GM23338 (cell line): ENCODE measurements around the gene CFAP77. TPM values are rescaled to one million over a fixed set of nuclear protein-coding genes. Genes with fewer than 3 reads are reported as not detected.

Experiments used
- ATAC-seq: fragments of 200-7000 bp; cut with Tn5 transposase; 3 replicates; pipeline ENCODE4 v1.9.1; 2020
- DNase-seq: peaks from one replicate; pipeline ENCODE4 v3.0.0-alpha.2; 2015; ENCODE audit warnings: low spot score
- H2AFZ ChIP-seq: fragments of 200-600 bp; sonication (generic); 2 replicates; pipeline ENCODE4 v1.8.0; 2016; ENCODE audit warnings: antibody characterized with exemption, mild to moderate bottlenecking, moderate library complexity
- H3F3A ChIP-seq: fragments of 200-600 bp; sonication (generic); replicated peaks from 2 replicates; pipeline ENCODE4 v1.8.0; 2017; ENCODE audit warnings: antibody characterized with exemption, mixed run types, low read depth
- H3K27ac ChIP-seq: fragments of 200-600 bp; sonication (generic); 2 replicates; pipeline ENCODE4 v1.6.1; 2016; ENCODE audit warnings: low read depth
- H3K27me3 ChIP-seq: fragments of 200-600 bp; sonication (generic); 2 replicates; pipeline ENCODE4 v1.8.0; 2016; ENCODE audit warnings: mild to moderate bottlenecking, mixed run types, moderate library complexity; ENCODE audit not compliant: insufficient read depth
- H3K36me3 ChIP-seq: fragments of 200-600 bp; sonication (generic); 2 replicates; pipeline ENCODE4 v1.8.0; 2016; ENCODE audit warnings: mild to moderate bottlenecking; ENCODE audit not compliant: insufficient read depth
- H3K4me1 ChIP-seq: fragments of 200-600 bp; sonication (generic); 2 replicates; pipeline ENCODE4 v1.8.0; 2016; ENCODE audit warnings: mild to moderate bottlenecking, moderate library complexity; ENCODE audit not compliant: insufficient read depth
- H3K4me2 ChIP-seq: fragments of 200-600 bp; sonication (generic); 2 replicates; pipeline ENCODE4 v1.7.1; 2017; ENCODE audit warnings: mixed run types
- H3K4me3 ChIP-seq: fragments of 200-600 bp; sonication (generic); 2 replicates; pipeline ENCODE4 v1.6.1; 2016; ENCODE audit warnings: mixed run types
- H3K79me2 ChIP-seq: fragments of 200-600 bp; sonication (generic); replicated peaks from 2 replicates; pipeline ENCODE4 v1.8.0; 2017; ENCODE audit warnings: mild to moderate bottlenecking; ENCODE audit not compliant: insufficient read depth
- H3K9me2 ChIP-seq: fragments of 200-600 bp; sonication (generic); 2 replicates; pipeline ENCODE4 v1.8.0; 2017; ENCODE audit not compliant: insufficient read depth
- H4K20me1 ChIP-seq: fragments of 200-600 bp; sonication (generic); replicated peaks from 2 replicates; pipeline ENCODE4 v1.8.0; 2017; ENCODE audit warnings: mild to moderate bottlenecking; ENCODE audit not compliant: insufficient read depth
- H3K27ac Mint-ChIP-seq: 2 replicates; pipeline ENCODE4 v1.8.0; 2020; ENCODE audit warnings: inconsistent platforms, mild to moderate bottlenecking, moderate library complexity, mixed read lengths
- H3K27me3 Mint-ChIP-seq: 3 replicates; pipeline ENCODE4 v1.8.0; 2022; ENCODE audit warnings: low read depth, mild to moderate bottlenecking, moderate library complexity, mixed read lengths, inconsistent platforms; ENCODE audit not compliant: insufficient read depth, poor library complexity
- H3K36me3 Mint-ChIP-seq: 3 replicates; pipeline ENCODE4 v1.8.0; 2021; ENCODE audit warnings: low read depth, mild to moderate bottlenecking, inconsistent platforms, moderate library complexity, mixed read lengths
- H3K4me1 Mint-ChIP-seq: 3 replicates; pipeline ENCODE4 v1.8.0; 2020; ENCODE audit warnings: mild to moderate bottlenecking, inconsistent platforms, mixed read lengths
- H3K4me3 Mint-ChIP-seq: 3 replicates; pipeline ENCODE4 v1.8.0; 2021; ENCODE audit warnings: moderate library complexity, mild to moderate bottlenecking, inconsistent platforms, mixed read lengths
- H3K9me3 Mint-ChIP-seq: 3 replicates; pipeline ENCODE4 v1.8.0; 2020; ENCODE audit warnings: moderate library complexity, mild to moderate bottlenecking, inconsistent platforms, mixed read lengths
- EZH2phosphoT487 ChIP-seq: fragments of 200-600 bp; sonication (generic); IDR thresholded peaks from one replicate; pipeline ENCODE4 v1.8.1; 2018; ENCODE audit warnings: antibody characterized with exemption; ENCODE audit not compliant: unreplicated experiment
- NANOG ChIP-seq: IDR thresholded peaks from 2 replicates; pipeline ENCODE4 v1.6.1; 2016; ENCODE audit warnings: antibody characterized with exemption, borderline replicate concordance
- ZNF114 ChIP-seq: fragments of 250-450 bp; sonication (Bioruptor Pico); IDR thresholded peaks from 2 replicates; pipeline ENCODE4 v1.5.0; 2020; ENCODE audit warnings: mild to moderate bottlenecking, moderate library complexity
- polyA plus RNA-seq: library from polyadenylated mRNA; unstranded; fragments of >200 nt; fragmentation: Nextera tagmentation; extraction: Ambion mirVana; gene quantifications from 2 replicates; pipeline ENCODE4 v1.2.1, GENCODE V29; 2016
- total RNA-seq: library from RNA; depleted of rRNA; stranded (reverse); fragments of >200 nt; shearing (Covaris generic); gene quantifications from 2 replicates; pipeline ENCODE4 v1.2.3, GENCODE V29; 2014
- TF ChIP-seq, protein P1 (sequence below): fragments of 250-450 bp; sonication (Bioruptor Pico); IDR thresholded peaks from 2 replicates; pipeline ENCODE4 v1.5.0; 2020; ENCODE audit warnings: mild to moderate bottlenecking, moderate library complexity
- TF ChIP-seq, protein P2 (sequence below), 2 experiments: fragments of 200-600 bp in 1 of 2; sonication (generic) in 1 of 2; conservative IDR thresholded peaks; 2 replicates each; pipeline versions ENCODE4 v1.5.1 to v1.6.1; 2016 to 2017; ENCODE audit warnings: antibody characterized with exemption in 2 of 2, low read depth in 2 of 2, mild to moderate bottlenecking in 2 of 2, moderate library complexity in 1 of 2
- TF ChIP-seq, protein P3 (sequence below): IDR thresholded peaks from one replicate; pipeline ENCODE4 v1.6.1; 2018; ENCODE audit warnings: antibody characterized with exemption; ENCODE audit not compliant: unreplicated experiment

The CFAP77 gene
- total and polyA plus RNA-seq, 2 experiments from 2014 or later = 0.97 to 1.3 TPM

DNA sequence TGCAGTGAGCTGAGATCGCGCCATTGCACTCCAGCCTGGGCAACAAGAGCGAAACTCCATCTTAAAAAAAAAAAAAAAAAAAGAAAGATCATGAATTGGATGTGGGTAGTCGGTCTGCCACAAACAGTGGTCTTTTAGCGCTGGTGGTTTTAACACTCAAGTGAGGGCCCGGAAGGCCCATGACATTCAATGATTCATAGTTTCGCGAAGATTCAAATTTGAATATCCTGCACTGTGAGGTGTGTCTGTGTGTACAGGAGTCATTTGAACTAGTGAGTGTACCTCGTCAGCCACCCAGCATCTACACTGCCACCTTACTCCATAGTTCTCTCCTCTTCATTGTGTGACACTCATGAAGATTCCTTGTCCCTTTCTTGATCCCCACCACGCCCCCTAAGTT lies 41.3 kb downstream of the CFAP77 start:
- TF ChIP-seq ZNF114 (CRISPR knock-in tag) (no peak), EZH2phosphoT487 (no peak), NANOG (no peak)
- TF ChIP-seq, protein P1, sequence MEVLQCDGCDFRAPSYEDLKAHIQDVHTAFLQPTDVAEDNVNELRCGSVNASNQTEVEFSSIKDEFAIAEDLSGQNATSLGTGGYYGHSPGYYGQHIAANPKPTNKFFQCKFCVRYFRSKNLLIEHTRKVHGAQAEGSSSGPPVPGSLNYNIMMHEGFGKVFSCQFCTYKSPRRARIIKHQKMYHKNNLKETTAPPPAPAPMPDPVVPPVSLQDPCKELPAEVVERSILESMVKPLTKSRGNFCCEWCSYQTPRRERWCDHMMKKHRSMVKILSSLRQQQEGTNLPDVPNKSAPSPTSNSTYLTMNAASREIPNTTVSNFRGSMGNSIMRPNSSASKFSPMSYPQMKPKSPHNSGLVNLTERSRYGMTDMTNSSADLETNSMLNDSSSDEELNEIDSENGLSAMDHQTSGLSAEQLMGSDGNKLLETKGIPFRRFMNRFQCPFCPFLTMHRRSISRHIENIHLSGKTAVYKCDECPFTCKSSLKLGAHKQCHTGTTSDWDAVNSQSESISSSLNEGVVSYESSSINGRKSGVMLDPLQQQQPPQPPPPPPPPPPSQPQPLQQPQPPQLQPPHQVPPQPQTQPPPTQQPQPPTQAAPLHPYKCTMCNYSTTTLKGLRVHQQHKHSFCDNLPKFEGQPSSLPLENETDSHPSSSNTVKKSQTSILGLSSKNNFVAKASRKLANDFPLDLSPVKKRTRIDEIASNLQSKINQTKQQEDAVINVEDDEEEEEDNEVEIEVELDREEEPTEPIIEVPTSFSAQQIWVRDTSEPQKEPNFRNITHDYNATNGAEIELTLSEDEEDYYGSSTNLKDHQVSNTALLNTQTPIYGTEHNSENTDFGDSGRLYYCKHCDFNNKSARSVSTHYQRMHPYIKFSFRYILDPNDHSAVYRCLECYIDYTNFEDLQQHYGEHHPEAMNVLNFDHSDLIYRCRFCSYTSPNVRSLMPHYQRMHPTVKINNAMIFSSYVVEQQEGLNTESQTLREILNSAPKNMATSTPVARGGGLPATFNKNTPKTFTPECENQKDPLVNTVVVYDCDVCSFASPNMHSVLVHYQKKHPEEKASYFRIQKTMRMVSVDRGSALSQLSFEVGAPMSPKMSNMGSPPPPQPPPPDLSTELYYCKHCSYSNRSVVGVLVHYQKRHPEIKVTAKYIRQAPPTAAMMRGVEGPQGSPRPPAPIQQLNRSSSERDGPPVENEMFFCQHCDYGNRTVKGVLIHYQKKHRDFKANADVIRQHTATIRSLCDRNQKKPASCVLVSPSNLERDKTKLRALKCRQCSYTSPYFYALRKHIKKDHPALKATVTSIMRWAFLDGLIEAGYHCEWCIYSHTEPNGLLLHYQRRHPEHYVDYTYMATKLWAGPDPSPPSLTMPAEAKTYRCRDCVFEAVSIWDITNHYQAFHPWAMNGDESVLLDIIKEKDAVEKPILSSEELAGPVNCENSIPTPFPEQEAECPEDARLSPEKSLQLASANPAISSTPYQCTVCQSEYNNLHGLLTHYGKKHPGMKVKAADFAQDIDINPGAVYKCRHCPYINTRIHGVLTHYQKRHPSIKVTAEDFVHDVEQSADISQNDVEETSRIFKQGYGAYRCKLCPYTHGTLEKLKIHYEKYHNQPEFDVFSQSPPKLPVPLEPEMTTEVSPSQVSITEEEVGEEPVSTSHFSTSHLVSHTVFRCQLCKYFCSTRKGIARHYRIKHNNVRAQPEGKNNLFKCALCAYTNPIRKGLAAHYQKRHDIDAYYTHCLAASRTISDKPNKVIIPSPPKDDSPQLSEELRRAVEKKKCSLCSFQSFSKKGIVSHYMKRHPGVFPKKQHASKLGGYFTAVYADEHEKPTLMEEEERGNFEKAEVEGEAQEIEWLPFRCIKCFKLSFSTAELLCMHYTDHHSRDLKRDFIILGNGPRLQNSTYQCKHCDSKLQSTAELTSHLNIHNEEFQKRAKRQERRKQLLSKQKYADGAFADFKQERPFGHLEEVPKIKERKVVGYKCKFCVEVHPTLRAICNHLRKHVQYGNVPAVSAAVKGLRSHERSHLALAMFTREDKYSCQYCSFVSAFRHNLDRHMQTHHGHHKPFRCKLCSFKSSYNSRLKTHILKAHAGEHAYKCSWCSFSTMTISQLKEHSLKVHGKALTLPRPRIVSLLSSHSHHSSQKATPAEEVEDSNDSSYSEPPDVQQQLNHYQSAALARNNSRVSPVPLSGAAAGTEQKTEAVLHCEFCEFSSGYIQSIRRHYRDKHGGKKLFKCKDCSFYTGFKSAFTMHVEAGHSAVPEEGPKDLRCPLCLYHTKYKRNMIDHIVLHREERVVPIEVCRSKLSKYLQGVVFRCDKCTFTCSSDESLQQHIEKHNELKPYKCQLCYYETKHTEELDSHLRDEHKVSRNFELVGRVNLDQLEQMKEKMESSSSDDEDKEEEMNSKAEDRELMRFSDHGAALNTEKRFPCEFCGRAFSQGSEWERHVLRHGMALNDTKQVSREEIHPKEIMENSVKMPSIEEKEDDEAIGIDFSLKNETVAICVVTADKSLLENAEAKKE (CRISPR knock-in tag) = no peak
- TF ChIP-seq, protein P2, sequence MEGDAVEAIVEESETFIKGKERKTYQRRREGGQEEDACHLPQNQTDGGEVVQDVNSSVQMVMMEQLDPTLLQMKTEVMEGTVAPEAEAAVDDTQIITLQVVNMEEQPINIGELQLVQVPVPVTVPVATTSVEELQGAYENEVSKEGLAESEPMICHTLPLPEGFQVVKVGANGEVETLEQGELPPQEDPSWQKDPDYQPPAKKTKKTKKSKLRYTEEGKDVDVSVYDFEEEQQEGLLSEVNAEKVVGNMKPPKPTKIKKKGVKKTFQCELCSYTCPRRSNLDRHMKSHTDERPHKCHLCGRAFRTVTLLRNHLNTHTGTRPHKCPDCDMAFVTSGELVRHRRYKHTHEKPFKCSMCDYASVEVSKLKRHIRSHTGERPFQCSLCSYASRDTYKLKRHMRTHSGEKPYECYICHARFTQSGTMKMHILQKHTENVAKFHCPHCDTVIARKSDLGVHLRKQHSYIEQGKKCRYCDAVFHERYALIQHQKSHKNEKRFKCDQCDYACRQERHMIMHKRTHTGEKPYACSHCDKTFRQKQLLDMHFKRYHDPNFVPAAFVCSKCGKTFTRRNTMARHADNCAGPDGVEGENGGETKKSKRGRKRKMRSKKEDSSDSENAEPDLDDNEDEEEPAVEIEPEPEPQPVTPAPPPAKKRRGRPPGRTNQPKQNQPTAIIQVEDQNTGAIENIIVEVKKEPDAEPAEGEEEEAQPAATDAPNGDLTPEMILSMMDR (conservative IDR thresholded peaks at IDR 0.05; ENCODE audit: low read depth in 2 of 2) = no peak
- TF ChIP-seq, protein P3, sequence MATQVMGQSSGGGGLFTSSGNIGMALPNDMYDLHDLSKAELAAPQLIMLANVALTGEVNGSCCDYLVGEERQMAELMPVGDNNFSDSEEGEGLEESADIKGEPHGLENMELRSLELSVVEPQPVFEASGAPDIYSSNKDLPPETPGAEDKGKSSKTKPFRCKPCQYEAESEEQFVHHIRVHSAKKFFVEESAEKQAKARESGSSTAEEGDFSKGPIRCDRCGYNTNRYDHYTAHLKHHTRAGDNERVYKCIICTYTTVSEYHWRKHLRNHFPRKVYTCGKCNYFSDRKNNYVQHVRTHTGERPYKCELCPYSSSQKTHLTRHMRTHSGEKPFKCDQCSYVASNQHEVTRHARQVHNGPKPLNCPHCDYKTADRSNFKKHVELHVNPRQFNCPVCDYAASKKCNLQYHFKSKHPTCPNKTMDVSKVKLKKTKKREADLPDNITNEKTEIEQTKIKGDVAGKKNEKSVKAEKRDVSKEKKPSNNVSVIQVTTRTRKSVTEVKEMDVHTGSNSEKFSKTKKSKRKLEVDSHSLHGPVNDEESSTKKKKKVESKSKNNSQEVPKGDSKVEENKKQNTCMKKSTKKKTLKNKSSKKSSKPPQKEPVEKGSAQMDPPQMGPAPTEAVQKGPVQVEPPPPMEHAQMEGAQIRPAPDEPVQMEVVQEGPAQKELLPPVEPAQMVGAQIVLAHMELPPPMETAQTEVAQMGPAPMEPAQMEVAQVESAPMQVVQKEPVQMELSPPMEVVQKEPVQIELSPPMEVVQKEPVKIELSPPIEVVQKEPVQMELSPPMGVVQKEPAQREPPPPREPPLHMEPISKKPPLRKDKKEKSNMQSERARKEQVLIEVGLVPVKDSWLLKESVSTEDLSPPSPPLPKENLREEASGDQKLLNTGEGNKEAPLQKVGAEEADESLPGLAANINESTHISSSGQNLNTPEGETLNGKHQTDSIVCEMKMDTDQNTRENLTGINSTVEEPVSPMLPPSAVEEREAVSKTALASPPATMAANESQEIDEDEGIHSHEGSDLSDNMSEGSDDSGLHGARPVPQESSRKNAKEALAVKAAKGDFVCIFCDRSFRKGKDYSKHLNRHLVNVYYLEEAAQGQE = no peak
- ATAC-seq = no peak
- no peak overlapping the region for H3K4me3 Mint-ChIP-seq

More for the DNA sequence above, 41.3 kb downstream of the CFAP77 start:
- no peaks in the 10 kb centered on the region for H3K36me3 Mint-ChIP-seq
- Histone ChIP-seq H3K36me3 (no peaks in the 10 kb centered on the region), H3F3A (no peaks in the 10 kb centered on the region), H3K4me3 (no peak overlapping the region), H4K20me1 (no peaks in the 10 kb centered on the region; the same call in 1 of the 2 replicates), H3K9me2 (no peaks in the 10 kb centered on the region), H3K27me3 (no peaks in the 10 kb centered on the region), H3K27ac (no peak overlapping the region), H3K4me2 (no peak overlapping the region), H3K4me1 (no peaks in the 10 kb centered on the region), H2AFZ (no peak overlapping the region), H3K79me2 (no peaks in the 10 kb centered on the region)
- H3K4me1 Mint-ChIP-seq = no peaks in the 10 kb centered on the region
- no peak for DNase-seq
- H3K27me3 Mint-ChIP-seq = peaks cover 5% of the 10 kb centered on the region
- H3K27ac Mint-ChIP-seq = no peak overlapping the region
- H3K9me3 Mint-ChIP-seq = no peaks in the 10 kb centered on the region
